Fibroblast of lung (primary cell): ENCODE results near the gene BCL7A.

Experiments
- CTCF ChIP-seq, 2 donors: IDR thresholded peaks in 1 of 2; conservative IDR thresholded peaks in 1 of 2; 1 replicate in 1 of 2; 2 replicates in 1 of 2; pipeline ENCODE4 v1.5.1; 2011 to 2012; ENCODE audit warnings: low read length in 2 of 2, control low read depth in 1 of 2, inconsistent platforms in 1 of 2, low read depth in 1 of 2, mild to moderate bottlenecking in 1 of 2
- EZH2 ChIP-seq: IDR thresholded peaks from 2 replicates; pipeline ENCODE4 v1.5.1; 2012; ENCODE audit warnings: low read length, control low read depth, mild to moderate bottlenecking; ENCODE audit errors: missing control alignments

- TF ChIP-seq CTCF (conservative IDR thresholded peaks at IDR 0.05 in 1 of 2, IDR thresholded peaks at IDR 0.05 in 1 of 2; ENCODE audit: low read depth in 1 of 2, low read length in 2 of 2): no peak
- no peak for TF ChIP-seq EZH2
Observed at GRCh38 chr12:122036153-122036552, 14.5 kb downstream of the BCL7A start.
